CD4-positive, alpha-beta T cell (primary cell): ENCODE data around the gene PTPRK. TPM values are rescaled to one million over a fixed set of nuclear protein-coding genes. Genes with fewer than 3 reads are reported as not detected.

Experiments
- ATAC-seq: fragments of 200-7000 bp; cut with Tn5 transposase; one replicate; pipeline ENCODE4 v1.10.0; 2022; ENCODE audit warnings: mild to moderate bottlenecking; ENCODE audit not compliant: poor library complexity
- CTCF ChIA-PET: fragments of 350-600 bp; sonication (Branson Sonifier 250); formaldehyde crosslinking; loops from one replicate; lab custom pipeline; 2021; ENCODE audit warnings: antibody characterized with exemption, inconsistent platforms; lab: Charles Lee
- POLR2A ChIA-PET: fragments of 350-600 bp; sonication (Branson Sonifier 250); formaldehyde crosslinking; loops from one replicate; lab custom pipeline; 2021; ENCODE audit warnings: antibody characterized with exemption, inconsistent platforms; lab: Charles Lee
- DNase-seq, 14 experiments: peaks; one replicate each; pipeline ENCODE4 v3.0.0-alpha.2; 2013 to 2020; ENCODE audit warnings: mixed read lengths in 2 of 14
- H3K27ac ChIP-seq, 2 donors: one replicate each; pipeline versions ENCODE4 v1.5.1 to v1.7.0; 2013; ENCODE audit warnings: low read length in 2 of 2, low read depth in 1 of 2, mild to moderate bottlenecking in 1 of 2
- H3K27me3 ChIP-seq, 2 experiments: 1 replicate in 1 of 2; 2 replicates in 1 of 2; pipeline versions ENCODE4 v1.6.1 to v1.7.0; 2013; ENCODE audit warnings: low read length in 2 of 2, control low read depth in 1 of 2, mild to moderate bottlenecking in 1 of 2, moderate library complexity in 1 of 2; ENCODE audit not compliant: insufficient read depth in 2 of 2, control insufficient read depth in 1 of 2
- H3K36me3 ChIP-seq: one replicate; pipeline ENCODE4 v1.6.1; 2013; ENCODE audit warnings: low read length, control low read depth; ENCODE audit not compliant: insufficient read depth
- H3K4me1 ChIP-seq: one replicate; pipeline ENCODE4 v1.6.1; 2013; ENCODE audit warnings: low read length, control low read depth; ENCODE audit not compliant: insufficient read depth
- H3K4me3 ChIP-seq: one replicate; pipeline ENCODE4 v1.5.1; 2013; ENCODE audit warnings: mild to moderate bottlenecking, low read length, moderate library complexity
- H3K9me3 ChIP-seq, 2 experiments: 1 replicate in 1 of 2; 2 replicates in 1 of 2; pipeline versions ENCODE4 v1.6.1 to v1.7.0; 2013; ENCODE audit warnings: low read length in 2 of 2, mild to moderate bottlenecking in 2 of 2, control low read depth in 1 of 2, moderate library complexity in 1 of 2; ENCODE audit not compliant: control insufficient read depth in 1 of 2, insufficient read depth in 1 of 2
- H3K27ac Mint-ChIP-seq: one replicate; pipeline ENCODE4 v1.8.0; 2020; ENCODE audit warnings: mixed read lengths
- H3K27me3 Mint-ChIP-seq: one replicate; pipeline ENCODE4 v1.8.0; 2021; ENCODE audit warnings: mixed read lengths
- H3K36me3 Mint-ChIP-seq: one replicate; pipeline ENCODE4 v1.8.0; 2021; ENCODE audit warnings: low read depth, mixed read lengths
- H3K4me1 Mint-ChIP-seq: one replicate; pipeline ENCODE4 v1.8.0; 2021; ENCODE audit warnings: low read depth, mixed read lengths
- H3K4me3 Mint-ChIP-seq: one replicate; pipeline ENCODE4 v1.8.0; 2020; ENCODE audit warnings: mild to moderate bottlenecking, mixed read lengths
- H3K9me3 Mint-ChIP-seq: one replicate; pipeline ENCODE4 v1.8.0; 2020; ENCODE audit warnings: mixed read lengths
- CTCF ChIP-seq: fragments of 200-600 bp; IDR thresholded peaks from one replicate; pipeline ENCODE4 v1.8.0; 2022; ENCODE audit warnings: antibody characterized with exemption, mild to moderate bottlenecking
- intact Hi-C, 2 experiments: fragments of 100-400 bp; cut with DNase I in 1 of 2; cut with micrococcal nuclease in 1 of 2; formaldehyde crosslinking; loops; one replicate each; pipeline versions ENCODE4 v1.15.1 to v1.9.0; 2023 to 2025; cut with DNase I, micrococcal nuclease
- total RNA-seq, 174 experiments: library from RNA in 2 of 174; stranded (reverse) in 2 of 174; gene quantifications; one replicate each; pipeline ENCODE4 v1.2.3 and lab custom pipeline; 2021 to 2026

Gene PTPRK
- total RNA-seq, 2 experiments from 2014 or later: 8.4 to 10.3 TPM

- ChIA-PET CTCF (interaction anchor here (3.6 kb wide), 1 partner anchor 14 kb away, joined by 9 read pairs; no protein-coding TSS in a partner anchor), POLR2A (no interaction called here)
- Mint-ChIP-seq H3K36me3 (no peaks in the 10 kb centered on the region), H3K27me3 (no peaks in the 10 kb centered on the region), H3K27ac (no peak overlapping the region), H3K9me3 (no peaks in the 10 kb centered on the region), H3K4me1 (peaks cover 24% of the 10 kb centered on the region), H3K4me3 (no peak overlapping the region)
- no peak for TF ChIP-seq CTCF
- DNase-seq: no peak
- no peaks in the 10 kb centered on the region for H3K4me1 ChIP-seq
- H3K36me3 ChIP-seq: no peaks in the 10 kb centered on the region
- H3K4me3 ChIP-seq: no peak overlapping the region
- no peaks in the 10 kb centered on the region for H3K27me3 ChIP-seq
- H3K27ac ChIP-seq: no peak overlapping the region
- no peak for ATAC-seq
- peaks cover 0 to 5% of the 10 kb centered on the region in 2 experiments for H3K9me3 ChIP-seq
- intact Hi-C loops: no loop called here
These were observed 409.3 kb downstream of the PTPRK start for GRCh38 chr6:128111096-128111495.

- Histone ChIP-seq H3K27me3 (no peaks in the 10 kb centered on the region), H3K36me3 (no peaks in the 10 kb centered on the region), H3K4me3 (no peak overlapping the region), H3K27ac (no peak overlapping the region), H3K9me3 (no peaks in the 10 kb centered on the region), H3K4me1 (no peaks in the 10 kb centered on the region)
- Mint-ChIP-seq H3K9me3 (no peaks in the 10 kb centered on the region), H3K27ac (no peak overlapping the region), H3K27me3 (no peaks in the 10 kb centered on the region), H3K4me1 (peaks cover 27% of the 10 kb centered on the region), H3K4me3 (no peak overlapping the region), H3K36me3 (no peaks in the 10 kb centered on the region)
- CTCF ChIA-PET: interaction anchor here (3.6 kb wide), 1 partner anchor 11 kb away, joined by 9 read pairs; no protein-coding TSS in a partner anchor
- DNase-seq: no peak
- intact Hi-C loops: no loop called here
- no peak for ATAC-seq
- POLR2A ChIA-PET: no interaction called here
- TF ChIP-seq CTCF: no peak
These were observed 412.7 kb downstream of the PTPRK start for GRCh38 chr6:128107682-128108081.

GRCh38 chr6:128099571-128100197 lies 420.7 kb downstream of the PTPRK start:
- intact Hi-C loops: no loop called here
- Histone ChIP-seq H3K36me3 (no peaks in the 10 kb centered on the region), H3K27me3 (no peaks in the 10 kb centered on the region), H3K9me3 (no peaks in the 10 kb centered on the region), H3K4me3 (no peak overlapping the region), H3K27ac (no peak overlapping the region), H3K4me1 (no peaks in the 10 kb centered on the region)
- H3K36me3 Mint-ChIP-seq: no peaks in the 10 kb centered on the region
- no peak for TF ChIP-seq CTCF
- H3K4me3 Mint-ChIP-seq: no peak overlapping the region
- ATAC-seq: no peak
- H3K4me1 Mint-ChIP-seq: peaks cover 15% of the 10 kb centered on the region
- no peaks in the 10 kb centered on the region for H3K9me3 Mint-ChIP-seq
- no peaks in the 10 kb centered on the region for H3K27me3 Mint-ChIP-seq
- no peak overlapping the region for H3K27ac Mint-ChIP-seq
- no peak for DNase-seq
- CTCF ChIA-PET: interaction anchor here (0.5 kb wide), 1 partner anchor 920 kb away, joined by 3 read pairs; no protein-coding TSS in a partner anchor
- POLR2A ChIA-PET: no interaction called here
